Activated T-helper 2 cell treated with anti-CD3 and anti-CD28 coated beads, Interferon-gamma antibody, Interleukin-2, Interleukin-4, amounts not matched to agents 10 μg/mL and 5 μg/mL and 100 μg/mL, durations not matched to agents 14 hours and 24 hours and 36 hours (primary cell): Measurements from ENCODE around the gene TRAPPC5. TPM values are rescaled to one million over a fixed set of nuclear protein-coding genes. Genes with fewer than 3 reads are reported as not detected.

Experiments used
- DNase-seq: peaks from one replicate; pipeline ENCODE4 v3.0.0; 2021; ENCODE audit warnings: low spot score
- H3K27ac Mint-ChIP-seq: one replicate; pipeline ENCODE4 v1.8.0; 2021; ENCODE audit warnings: mixed read lengths
- H3K27me3 Mint-ChIP-seq: one replicate; pipeline ENCODE4 v1.8.0; 2021; ENCODE audit warnings: low read depth, mixed read lengths
- H3K36me3 Mint-ChIP-seq: one replicate; pipeline ENCODE4 v1.8.0; 2021; ENCODE audit warnings: low read depth, mixed read lengths
- H3K4me1 Mint-ChIP-seq: one replicate; pipeline ENCODE4 v1.8.0; 2021; ENCODE audit warnings: low read depth, mixed read lengths
- H3K4me3 Mint-ChIP-seq: one replicate; pipeline ENCODE4 v1.8.0; 2021; ENCODE audit warnings: low read depth, mild to moderate bottlenecking, moderate library complexity, mixed read lengths
- H3K9me3 Mint-ChIP-seq: one replicate; pipeline ENCODE4 v1.8.0; 2021; ENCODE audit warnings: mixed read lengths
- intact Hi-C: fragments of 100-400 bp; cut with micrococcal nuclease; formaldehyde crosslinking; loops from one replicate; pipeline ENCODE4 v1.15.1; 2023
- total RNA-seq: library from RNA; stranded (reverse); gene quantifications from 2 replicates; pipeline ENCODE4 v1.2.3, GENCODE V29; 2022

TRAPPC5 gene
- total RNA-seq, 1 donor from 2014 or later: 88.9 TPM

DNA sequence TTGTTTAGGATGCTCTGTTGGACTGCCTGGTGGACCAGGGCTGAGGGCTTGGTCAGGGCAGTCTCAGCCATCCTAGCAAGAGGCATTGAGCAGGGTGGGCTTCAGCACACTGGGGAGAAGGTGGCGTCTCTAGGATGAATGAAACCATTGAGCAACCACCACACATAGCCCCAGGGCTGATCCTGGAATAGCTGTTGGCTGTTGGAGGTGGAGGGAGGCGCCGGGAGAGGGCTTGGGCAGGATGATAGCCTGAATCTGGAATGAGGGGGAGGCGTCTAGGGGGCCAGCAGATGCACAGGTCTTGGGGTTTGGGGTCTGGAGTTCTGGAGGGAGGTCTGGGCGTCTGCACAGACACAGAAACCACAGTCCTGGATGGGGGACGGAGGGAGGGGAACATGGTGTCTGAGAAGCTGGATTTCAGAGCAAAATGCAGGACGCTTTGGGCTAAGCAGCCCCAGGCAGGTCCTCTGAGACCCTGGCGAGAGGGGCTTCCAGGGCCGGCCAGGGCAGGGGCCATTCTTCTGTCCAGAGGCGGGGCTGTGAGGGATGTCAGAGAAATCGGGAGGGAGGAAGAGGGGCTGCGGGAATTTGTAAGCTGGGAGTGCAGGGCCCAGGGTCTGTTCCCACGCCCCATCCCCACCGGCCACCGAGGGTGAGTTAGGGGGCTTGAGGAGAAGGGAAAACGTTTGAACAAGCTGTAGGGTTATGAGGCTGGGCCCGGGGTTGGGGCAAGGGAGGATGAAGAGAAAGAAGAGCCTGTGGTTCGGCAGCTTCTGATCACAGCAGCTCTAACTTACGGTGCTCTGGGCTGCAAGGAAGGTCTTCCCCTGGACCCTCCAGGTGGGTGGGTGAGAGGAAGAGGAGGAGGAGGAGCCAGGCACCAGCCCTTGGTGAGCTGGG, 5.2 kb downstream of the TRAPPC5 start:
- DNase-seq: no peak
- peaks cover 4% of the 10 kb centered on the region for H3K4me1 Mint-ChIP-seq
- H3K9me3 Mint-ChIP-seq: no peaks in the 10 kb centered on the region
- no peak overlapping the region for H3K27ac Mint-ChIP-seq
- no peaks in the 10 kb centered on the region for H3K27me3 Mint-ChIP-seq
- no peak overlapping the region for H3K4me3 Mint-ChIP-seq
- intact Hi-C loops: no loop called here
- H3K36me3 Mint-ChIP-seq: peaks cover 14% of the 10 kb centered on the region

GRCh38 chr19:7687177-7687576, 6.5 kb downstream of the TRAPPC5 start:
- intact Hi-C loops: no loop called here
- DNase-seq: no peak
- Mint-ChIP-seq H3K36me3 (peaks cover 11% of the 10 kb centered on the region), H3K27ac (no peak overlapping the region), H3K4me1 (no peaks in the 10 kb centered on the region), H3K4me3 (no peak overlapping the region), H3K27me3 (no peaks in the 10 kb centered on the region), H3K9me3 (no peaks in the 10 kb centered on the region)

GRCh38 chr19:7689165-7689564, 8.5 kb downstream of the TRAPPC5 start:
- DNase-seq: no peak
- no peaks in the 10 kb centered on the region for H3K4me1 Mint-ChIP-seq
- intact Hi-C loops: no loop called here
- no peak overlapping the region for H3K27ac Mint-ChIP-seq
- H3K4me3 Mint-ChIP-seq: no peak overlapping the region
- no peaks in the 10 kb centered on the region for H3K27me3 Mint-ChIP-seq
- no peaks in the 10 kb centered on the region for H3K9me3 Mint-ChIP-seq
- peaks cover 4% of the 10 kb centered on the region for H3K36me3 Mint-ChIP-seq

DNA sequence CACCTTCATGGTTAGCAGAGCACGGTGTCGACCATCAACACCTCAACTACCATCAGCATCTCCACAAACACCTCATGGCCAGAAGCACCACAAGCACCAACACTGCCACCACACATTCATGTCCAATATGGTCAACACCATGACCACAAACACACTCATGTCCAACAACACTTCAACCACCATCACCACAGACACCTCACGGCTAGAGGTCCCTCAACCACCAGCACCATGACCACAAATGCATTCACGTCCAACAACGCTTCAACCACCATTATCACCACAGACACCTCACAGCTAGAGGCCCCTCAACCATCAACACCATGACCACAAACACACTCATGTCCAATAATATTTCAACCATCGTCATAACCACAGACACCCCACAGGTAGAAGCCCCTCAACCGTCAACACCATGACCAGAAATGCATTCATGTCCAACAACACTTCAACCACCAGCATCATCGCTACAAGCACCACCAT, 10.2 kb downstream of the TRAPPC5 start:
- Mint-ChIP-seq H3K9me3 (no peaks in the 10 kb centered on the region), H3K4me3 (no peak overlapping the region)
- no peak for DNase-seq

GRCh38 chr19:7691497-7691896, 10.9 kb downstream of the TRAPPC5 start:
- H3K36me3 Mint-ChIP-seq: no peaks in the 10 kb centered on the region
- no peaks in the 10 kb centered on the region for H3K9me3 Mint-ChIP-seq
- H3K27me3 Mint-ChIP-seq: peaks cover 4% of the 10 kb centered on the region
- no peak overlapping the region for H3K27ac Mint-ChIP-seq
- H3K4me3 Mint-ChIP-seq: no peak overlapping the region
- no peak for DNase-seq
- intact Hi-C loops: no loop called here
- H3K4me1 Mint-ChIP-seq: no peaks in the 10 kb centered on the region

More for the DNA sequence above, 10.2 kb downstream of the TRAPPC5 start:
- H3K4me1 Mint-ChIP-seq: no peaks in the 10 kb centered on the region
- H3K27ac Mint-ChIP-seq: no peak overlapping the region
- intact Hi-C loops: no loop called here
- H3K27me3 Mint-ChIP-seq: peaks cover 2% of the 10 kb centered on the region
- no peaks in the 10 kb centered on the region for H3K36me3 Mint-ChIP-seq

DNA sequence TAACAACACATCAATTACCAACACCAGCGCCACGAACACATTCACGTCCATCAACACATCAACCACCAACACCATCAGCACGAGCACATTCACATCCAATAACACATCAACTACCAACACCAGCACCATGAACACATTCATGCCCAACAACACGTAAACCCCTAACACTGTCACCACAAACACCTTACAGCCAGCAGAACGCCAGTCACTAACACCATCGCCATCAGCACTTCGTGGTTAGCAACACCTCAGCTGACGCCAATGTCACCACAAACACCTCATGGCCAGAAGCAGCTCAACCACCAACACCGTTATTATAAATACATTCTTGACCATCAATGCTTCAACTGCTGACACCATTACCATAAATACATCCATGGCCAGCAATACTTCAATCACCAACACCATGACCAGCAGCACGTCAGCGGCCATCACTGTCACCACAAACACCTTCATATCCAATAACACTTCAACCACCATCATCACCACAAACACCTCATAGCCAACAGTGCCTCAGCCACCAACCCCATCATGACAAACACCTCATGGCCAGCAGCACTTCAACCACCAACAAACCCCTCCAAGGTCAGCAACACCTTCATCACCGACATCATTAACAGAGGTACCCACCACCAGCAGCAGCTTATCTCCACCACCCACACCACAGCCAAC, 11.9 kb downstream of the TRAPPC5 start:
- H3K36me3 Mint-ChIP-seq: no peaks in the 10 kb centered on the region
- H3K4me3 Mint-ChIP-seq: no peak overlapping the region
- DNase-seq: no peak
- H3K27ac Mint-ChIP-seq: no peak overlapping the region
- intact Hi-C loops: no loop called here
- H3K27me3 Mint-ChIP-seq: peaks cover 11% of the 10 kb centered on the region
- H3K9me3 Mint-ChIP-seq: no peaks in the 10 kb centered on the region
- no peaks in the 10 kb centered on the region for H3K4me1 Mint-ChIP-seq

GRCh38 chr19:7694499-7694898, 13.9 kb downstream of the TRAPPC5 start:
- intact Hi-C loops: no loop called here
- no peak overlapping the region for H3K4me3 Mint-ChIP-seq
- peaks cover 6% of the 10 kb centered on the region for H3K4me1 Mint-ChIP-seq
- peaks cover 18% of the 10 kb centered on the region for H3K27me3 Mint-ChIP-seq
- H3K9me3 Mint-ChIP-seq: no peaks in the 10 kb centered on the region
- no peaks in the 10 kb centered on the region for H3K36me3 Mint-ChIP-seq
- DNase-seq: no peak
- H3K27ac Mint-ChIP-seq: no peak overlapping the region

DNA sequence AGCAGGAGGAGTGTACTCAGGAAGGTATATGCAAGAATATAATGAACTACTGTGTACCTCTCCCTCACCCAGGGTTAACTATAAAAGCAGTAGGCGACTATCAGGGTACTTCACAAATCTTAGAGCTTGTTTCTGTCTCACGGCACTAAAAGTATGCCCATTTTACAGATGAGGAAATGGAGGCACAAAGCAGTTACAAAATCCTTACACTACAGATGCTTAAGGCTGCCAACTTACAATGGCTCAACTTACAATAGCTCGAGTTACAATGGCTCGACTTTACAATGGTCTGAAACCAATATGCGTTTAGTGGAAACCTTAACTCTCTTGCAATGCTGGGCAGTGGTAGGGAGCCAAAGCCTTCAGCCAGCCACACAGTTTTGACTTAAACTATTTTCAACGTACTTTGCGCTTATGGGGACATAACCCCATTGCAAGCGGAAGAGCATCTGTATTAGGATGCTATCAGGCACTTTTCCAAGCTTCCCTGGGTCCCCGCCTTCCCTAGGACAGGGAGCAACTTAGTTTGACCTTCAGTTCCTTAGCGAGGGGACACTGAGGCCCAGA, 17.2 kb downstream of the TRAPPC5 start:
- Mint-ChIP-seq H3K4me1 (peaks cover 10% of the 10 kb centered on the region), H3K9me3 (no peaks in the 10 kb centered on the region), H3K27me3 (peaks cover 24% of the 10 kb centered on the region), H3K27ac (no peak overlapping the region), H3K36me3 (no peaks in the 10 kb centered on the region), H3K4me3 (no peak overlapping the region)
- intact Hi-C loops: no loop called here
- DNase-seq: no peak

DNA sequence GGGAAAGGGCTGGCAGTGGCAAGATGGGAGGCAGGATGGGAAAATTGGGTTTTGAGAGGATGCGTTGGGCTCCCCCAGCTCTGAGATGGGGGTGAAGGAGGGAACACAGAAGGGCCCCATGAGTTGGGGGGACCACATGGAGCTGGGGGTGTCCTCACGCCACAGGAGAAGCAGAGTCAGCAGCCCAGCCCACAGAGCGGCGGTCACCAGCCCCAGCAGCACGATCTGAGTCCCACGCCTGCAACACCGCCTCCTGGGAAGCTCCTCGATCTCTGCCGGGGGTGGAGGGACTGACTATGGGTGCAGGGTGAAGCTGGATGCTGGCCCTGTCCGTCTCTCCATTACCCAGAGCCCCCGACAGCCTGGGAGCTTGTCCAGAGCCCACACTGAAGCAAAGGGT, 17.9 kb downstream of the TRAPPC5 start:
- H3K27me3 Mint-ChIP-seq: peaks cover 26% of the 10 kb centered on the region
- no peaks in the 10 kb centered on the region for H3K9me3 Mint-ChIP-seq
- intact Hi-C loops: no loop called here
- no peak overlapping the region for H3K27ac Mint-ChIP-seq
- no peaks in the 10 kb centered on the region for H3K36me3 Mint-ChIP-seq
- H3K4me1 Mint-ChIP-seq: peaks cover 10% of the 10 kb centered on the region
- no peak overlapping the region for H3K4me3 Mint-ChIP-seq
- no peak for DNase-seq

GRCh38 chr19:7699003-7699402, 18.4 kb downstream of the TRAPPC5 start:
- DNase-seq: no peak
- Mint-ChIP-seq H3K27ac (no peak overlapping the region), H3K4me3 (no peak overlapping the region), H3K4me1 (peaks cover 10% of the 10 kb centered on the region), H3K36me3 (no peaks in the 10 kb centered on the region), H3K9me3 (no peaks in the 10 kb centered on the region), H3K27me3 (peaks cover 30% of the 10 kb centered on the region)
- intact Hi-C loops: no loop called here

DNA sequence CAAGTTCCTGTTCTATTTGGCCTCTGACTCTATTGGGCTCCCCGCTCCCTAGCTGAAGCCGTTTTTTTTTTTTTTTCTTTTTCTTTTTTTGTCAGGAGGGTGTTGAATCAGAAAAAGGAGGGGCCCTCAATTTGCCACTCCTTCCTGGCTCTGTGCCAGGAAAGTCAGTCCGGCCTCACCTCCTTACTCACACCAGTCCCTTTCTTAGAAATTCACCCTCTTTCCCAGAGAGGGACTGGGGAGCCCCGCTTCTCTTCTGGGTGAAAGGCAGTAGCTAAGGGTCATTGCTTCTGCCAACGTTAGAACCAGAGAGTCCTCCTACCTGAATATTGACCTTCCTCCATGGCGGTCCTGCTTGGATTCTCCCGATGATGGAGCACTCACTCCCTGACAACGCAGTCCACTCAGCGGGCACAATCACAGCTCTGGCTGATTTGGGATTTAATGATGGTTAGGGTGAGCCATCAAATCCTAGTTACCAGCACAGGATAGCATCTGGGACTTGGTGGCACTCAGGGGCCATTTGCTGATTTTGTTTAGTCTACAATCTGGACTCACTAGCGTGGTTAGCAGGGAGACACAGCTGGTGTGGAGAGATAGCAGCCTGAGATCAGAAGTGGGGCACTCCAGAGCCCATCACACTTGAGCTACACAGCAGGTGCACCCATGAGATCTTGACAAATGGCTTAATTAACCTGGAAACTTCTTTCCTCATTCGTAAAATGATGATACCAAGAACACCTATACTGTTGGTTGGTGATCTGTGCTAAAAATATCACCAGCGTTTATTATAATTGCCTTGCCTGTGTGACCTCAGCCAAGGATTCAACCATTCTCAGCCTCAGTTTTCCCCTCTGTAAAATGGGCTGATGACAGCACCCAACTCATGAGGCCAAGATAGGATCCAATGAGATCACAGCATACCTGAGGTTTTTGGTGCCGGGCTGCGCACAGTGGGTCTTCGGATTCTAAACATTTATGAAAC, 19.1 kb downstream of the TRAPPC5 start:
- intact Hi-C loops: no loop called here
- H3K4me3 Mint-ChIP-seq: no peak overlapping the region

GRCh38 chr19:7701049-7701653, 20.5 kb downstream of the TRAPPC5 start:
- no peak overlapping the region for H3K4me3 Mint-ChIP-seq
- H3K27me3 Mint-ChIP-seq: peaks cover 28% of the 10 kb centered on the region
- H3K36me3 Mint-ChIP-seq: no peaks in the 10 kb centered on the region
- H3K27ac Mint-ChIP-seq: no peak overlapping the region
- H3K4me1 Mint-ChIP-seq: peaks cover 17% of the 10 kb centered on the region
- no peaks in the 10 kb centered on the region for H3K9me3 Mint-ChIP-seq
- no peak for DNase-seq
- intact Hi-C loops: no loop called here

More for the DNA sequence above, 19.1 kb downstream of the TRAPPC5 start:
- Mint-ChIP-seq H3K36me3 (no peaks in the 10 kb centered on the region), H3K9me3 (no peaks in the 10 kb centered on the region), H3K27ac (peak overlapping the region; percentile 40), H3K4me1 (peaks cover 10% of the 10 kb centered on the region), H3K27me3 (peaks cover 30% of the 10 kb centered on the region)
- no peak for DNase-seq
